Measurements from ENCODE around the gene ORC3.

GRCh38 chr6:87701344-87701675 is 111.4 kb downstream of the ORC3 start:
- TF ChIP-seq, protein P1, sequence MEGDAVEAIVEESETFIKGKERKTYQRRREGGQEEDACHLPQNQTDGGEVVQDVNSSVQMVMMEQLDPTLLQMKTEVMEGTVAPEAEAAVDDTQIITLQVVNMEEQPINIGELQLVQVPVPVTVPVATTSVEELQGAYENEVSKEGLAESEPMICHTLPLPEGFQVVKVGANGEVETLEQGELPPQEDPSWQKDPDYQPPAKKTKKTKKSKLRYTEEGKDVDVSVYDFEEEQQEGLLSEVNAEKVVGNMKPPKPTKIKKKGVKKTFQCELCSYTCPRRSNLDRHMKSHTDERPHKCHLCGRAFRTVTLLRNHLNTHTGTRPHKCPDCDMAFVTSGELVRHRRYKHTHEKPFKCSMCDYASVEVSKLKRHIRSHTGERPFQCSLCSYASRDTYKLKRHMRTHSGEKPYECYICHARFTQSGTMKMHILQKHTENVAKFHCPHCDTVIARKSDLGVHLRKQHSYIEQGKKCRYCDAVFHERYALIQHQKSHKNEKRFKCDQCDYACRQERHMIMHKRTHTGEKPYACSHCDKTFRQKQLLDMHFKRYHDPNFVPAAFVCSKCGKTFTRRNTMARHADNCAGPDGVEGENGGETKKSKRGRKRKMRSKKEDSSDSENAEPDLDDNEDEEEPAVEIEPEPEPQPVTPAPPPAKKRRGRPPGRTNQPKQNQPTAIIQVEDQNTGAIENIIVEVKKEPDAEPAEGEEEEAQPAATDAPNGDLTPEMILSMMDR (IDR thresholded peaks at IDR 0.05; ENCODE audit: low read depth, low read length) = no peak
- TF ChIP-seq POLR2A (IDR thresholded peaks at IDR 0.05; ENCODE audit: extremely low read depth, insufficient read length) = no peak

All from NB4 (cell line).